Gastrocnemius medialis (tissue), 4 donors: ENCODE data around the gene ADAM12. TPM values are rescaled to one million over a fixed set of nuclear protein-coding genes. Genes with fewer than 3 reads are reported as not detected.

Source experiments
- ATAC-seq, 2 donors: fragments of 150-250 bp; one replicate each; pipeline ENCODE4 v1.9.1; 2016
- DNase-seq, 2 donors: peaks; one replicate each; pipeline ENCODE4 v3.0.0-alpha.2; 2019
- H3K27ac ChIP-seq, 4 donors: fragments of 200-600 bp; sonication (generic); 1 replicate in 1 of 4; 2 replicates in 3 of 4; pipeline ENCODE4 v1.5.1; 2016 to 2018; ENCODE audit warnings: mild to moderate bottlenecking in 2 of 4, moderate library complexity in 1 of 4
- H3K27me3 ChIP-seq, 3 donors: fragments of 200-600 bp; sonication (generic) in 2 of 3; 1 replicate in 1 of 3; 2 replicates in 2 of 3; pipeline versions ENCODE4 v1.5.1 to v1.6.0; 2016 to 2019; ENCODE audit warnings: mild to moderate bottlenecking in 1 of 3, moderate library complexity in 1 of 3
- H3K36me3 ChIP-seq, 2 donors: fragments of 200-600 bp; sonication (generic) in 1 of 2; one replicate each; pipeline ENCODE4 v1.5.1; 2017 to 2018
- H3K4me1 ChIP-seq, 2 donors: fragments of 200-600 bp; sonication (generic) in 1 of 2; one replicate each; pipeline ENCODE4 v1.5.1; 2016 to 2017; ENCODE audit warnings: mild to moderate bottlenecking in 2 of 2
- H3K4me3 ChIP-seq, 4 donors: fragments of 200-600 bp; sonication (generic) in 3 of 4; 1 replicate in 1 of 4; 2 replicates in 3 of 4; pipeline ENCODE4 v1.5.1; 2016 to 2019; ENCODE audit warnings: mild to moderate bottlenecking in 2 of 4
- H3K9me3 ChIP-seq, 3 donors: fragments of 200-600 bp; sonication (generic) in 2 of 3; 1 replicate in 1 of 3; 2 replicates in 2 of 3; pipeline ENCODE4 v1.5.1; 2016 to 2019
- POLR2A ChIP-seq, 2 donors: fragments of 450-650 bp; IDR thresholded peaks; one replicate each; pipeline ENCODE4 v1.6.1; 2017; ENCODE audit warnings: antibody characterized with exemption in 2 of 2, mild to moderate bottlenecking in 2 of 2, moderate library complexity in 2 of 2
- in situ Hi-C, 4 donors: fragments of 200-750 bp; cut with MboI; loops; one replicate each; pipeline versions ENCODE4 v1.15.0 to v1.8.0; 2017; ENCODE audit warnings: low sequenced_read_pairs in 4 of 4
- intact Hi-C: fragments of 100-400 bp; cut with DNase I; formaldehyde crosslinking; loops from one replicate; pipeline ENCODE4 v1.15.1; 2023; ENCODE audit warnings: low total_unique reads
- total RNA-seq, 4 donors: library from RNA; depleted of rRNA; stranded (reverse); fragments of >200 nt; gene quantifications; one replicate each; pipeline versions ENCODE4 v1.1.0 to v1.2.3, GENCODE V29; 2016
- TF ChIP-seq, protein P1 (sequence below), 5 experiments: fragments of 450-650 bp in 3 of 5; fragments of 200-600 bp in 2 of 5; sonication (generic) in 2 of 5; IDR thresholded peaks in 4 of 5; conservative IDR thresholded peaks in 1 of 5; 1 replicate in 4 of 5; 2 replicates in 1 of 5; pipeline ENCODE4 v1.5.1; 2016 to 2019; ENCODE audit warnings: antibody characterized with exemption in 5 of 5, mild to moderate bottlenecking in 3 of 5, moderate library complexity in 3 of 5

The ADAM12 gene
- total RNA-seq, 4 donors from 2014 or later = 0.10 TPM; not detected in 3

DNA sequence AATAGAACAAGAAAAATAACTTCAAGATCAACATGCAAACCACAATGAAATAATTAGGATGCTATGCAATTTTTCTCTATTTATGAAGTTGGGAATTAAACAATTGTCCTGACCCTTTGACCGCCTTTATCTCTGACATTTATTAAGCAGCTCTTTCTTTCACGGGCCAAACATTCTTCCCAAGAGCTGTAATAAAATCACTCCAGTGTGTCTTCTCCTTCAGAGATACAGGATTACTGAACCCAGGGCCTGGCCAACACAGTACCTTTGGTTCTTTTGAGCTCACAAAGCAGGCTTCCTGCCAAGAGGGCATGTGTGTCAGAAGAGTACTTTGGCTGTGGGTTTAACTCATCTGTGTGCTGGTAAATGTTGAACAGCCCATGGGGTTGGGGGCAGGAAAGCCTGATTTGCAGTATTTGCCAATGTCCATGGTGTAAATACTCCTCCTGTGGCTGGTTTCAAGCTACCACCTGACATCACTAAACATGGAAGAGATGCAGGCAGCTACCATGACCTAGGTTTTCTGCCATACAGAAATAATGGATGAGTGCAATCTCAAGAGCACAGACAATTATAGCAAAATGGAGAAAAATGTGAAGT is 370.2 kb downstream of the ADAM12 start:
- H3K4me3 ChIP-seq = no peak overlapping the region

DNA sequence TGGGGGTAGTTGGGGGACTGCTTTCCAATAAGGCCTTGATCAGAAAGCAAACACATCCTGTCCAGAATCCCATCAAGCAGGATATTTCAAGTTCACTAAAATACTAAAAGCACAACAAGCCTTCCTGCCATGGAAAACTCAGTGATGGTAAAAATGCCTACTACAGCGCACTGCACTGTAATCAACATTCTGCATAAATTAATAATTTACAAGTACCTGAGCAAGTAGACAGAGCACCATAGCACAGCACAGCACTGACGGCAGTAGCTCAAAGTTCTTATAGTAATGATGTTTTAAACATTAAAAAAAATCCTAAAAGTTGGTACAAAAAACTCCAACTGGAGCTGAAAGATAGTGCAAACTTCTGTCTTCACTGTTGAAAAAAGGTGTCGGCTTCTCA is 371.4 kb downstream of the ADAM12 start:
- in situ Hi-C loops = no loop called here
- intact Hi-C loops = no loop called here
- no peaks in the 10 kb centered on the region for H3K27me3 ChIP-seq
- no peak overlapping the region for H3K27ac ChIP-seq
- TF ChIP-seq POLR2A (IDR thresholded peaks at IDR 0.05) = no peak
- TF ChIP-seq, protein P1, sequence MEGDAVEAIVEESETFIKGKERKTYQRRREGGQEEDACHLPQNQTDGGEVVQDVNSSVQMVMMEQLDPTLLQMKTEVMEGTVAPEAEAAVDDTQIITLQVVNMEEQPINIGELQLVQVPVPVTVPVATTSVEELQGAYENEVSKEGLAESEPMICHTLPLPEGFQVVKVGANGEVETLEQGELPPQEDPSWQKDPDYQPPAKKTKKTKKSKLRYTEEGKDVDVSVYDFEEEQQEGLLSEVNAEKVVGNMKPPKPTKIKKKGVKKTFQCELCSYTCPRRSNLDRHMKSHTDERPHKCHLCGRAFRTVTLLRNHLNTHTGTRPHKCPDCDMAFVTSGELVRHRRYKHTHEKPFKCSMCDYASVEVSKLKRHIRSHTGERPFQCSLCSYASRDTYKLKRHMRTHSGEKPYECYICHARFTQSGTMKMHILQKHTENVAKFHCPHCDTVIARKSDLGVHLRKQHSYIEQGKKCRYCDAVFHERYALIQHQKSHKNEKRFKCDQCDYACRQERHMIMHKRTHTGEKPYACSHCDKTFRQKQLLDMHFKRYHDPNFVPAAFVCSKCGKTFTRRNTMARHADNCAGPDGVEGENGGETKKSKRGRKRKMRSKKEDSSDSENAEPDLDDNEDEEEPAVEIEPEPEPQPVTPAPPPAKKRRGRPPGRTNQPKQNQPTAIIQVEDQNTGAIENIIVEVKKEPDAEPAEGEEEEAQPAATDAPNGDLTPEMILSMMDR (IDR thresholded peaks at IDR 0.05 in 4 of 5, conservative IDR thresholded peaks at IDR 0.05 in 1 of 5) = no peak
- H3K36me3 ChIP-seq = no peaks in the 10 kb centered on the region
- no peaks in the 10 kb centered on the region for H3K9me3 ChIP-seq
- no peaks in the 10 kb centered on the region for H3K4me1 ChIP-seq
- ATAC-seq (no peak), DNase-seq (no peak)
- no peak overlapping the region for H3K4me3 ChIP-seq

More for the DNA sequence above, 370.2 kb downstream of the ADAM12 start:
- DNase-seq = no peak
- TF ChIP-seq, protein P1 (IDR thresholded peaks at IDR 0.05 in 4 of 5, conservative IDR thresholded peaks at IDR 0.05 in 1 of 5) = no peak
- no peak for TF ChIP-seq POLR2A (IDR thresholded peaks at IDR 0.05)
- Histone ChIP-seq H3K27ac (no peak overlapping the region), H3K36me3 (no peaks in the 10 kb centered on the region), H3K4me1 (no peaks in the 10 kb centered on the region), H3K27me3 (no peaks in the 10 kb centered on the region), H3K9me3 (no peaks in the 10 kb centered on the region)
- in situ Hi-C loops = no loop called here
- intact Hi-C loops = no loop called here
- no peak for ATAC-seq

DNA sequence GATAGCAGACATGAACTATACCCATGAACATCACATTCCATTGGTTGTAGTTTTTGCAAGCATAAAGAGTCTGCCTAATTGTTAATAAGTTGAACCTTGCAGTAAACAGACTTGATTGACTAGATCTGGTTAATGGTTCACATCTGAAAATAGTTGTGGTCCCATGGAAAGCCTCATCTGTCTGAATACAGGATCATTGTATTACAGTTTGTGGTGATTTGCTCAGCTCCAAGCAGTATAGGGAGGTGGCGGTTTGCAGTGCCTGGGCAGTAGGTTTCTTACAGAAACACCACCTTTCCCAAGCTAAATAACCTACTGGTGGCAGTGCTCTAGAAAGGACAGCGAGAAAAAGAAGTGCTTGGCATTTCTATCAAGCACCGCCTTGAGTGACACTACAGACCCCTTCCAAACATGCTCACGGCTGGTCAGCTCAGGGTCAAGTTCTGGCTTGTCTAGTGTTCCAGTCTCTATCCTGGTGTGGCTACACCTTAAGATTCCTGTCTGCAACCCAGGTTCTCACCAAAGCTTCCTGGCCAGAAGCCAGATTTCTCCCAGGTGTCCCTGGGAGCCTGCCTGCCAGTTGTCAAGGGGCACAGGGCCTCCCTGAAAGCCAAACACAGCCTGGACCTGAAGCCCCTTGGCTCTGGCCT is 372.0 kb downstream of the ADAM12 start:
- H3K4me1 ChIP-seq = no peaks in the 10 kb centered on the region
- TF ChIP-seq, protein P1 (IDR thresholded peaks at IDR 0.05 in 4 of 5, conservative IDR thresholded peaks at IDR 0.05 in 1 of 5) = no peak
- TF ChIP-seq POLR2A (IDR thresholded peaks at IDR 0.05) = no peak
- no peak overlapping the region for H3K27ac ChIP-seq
- no peak for ATAC-seq
- H3K36me3 ChIP-seq = no peaks in the 10 kb centered on the region
- no peaks in the 10 kb centered on the region for H3K9me3 ChIP-seq
- no peak overlapping the region for H3K4me3 ChIP-seq
- no peaks in the 10 kb centered on the region for H3K27me3 ChIP-seq
- no peak for DNase-seq
- intact Hi-C loops = no loop called here
- in situ Hi-C loops = no loop called here

DNA sequence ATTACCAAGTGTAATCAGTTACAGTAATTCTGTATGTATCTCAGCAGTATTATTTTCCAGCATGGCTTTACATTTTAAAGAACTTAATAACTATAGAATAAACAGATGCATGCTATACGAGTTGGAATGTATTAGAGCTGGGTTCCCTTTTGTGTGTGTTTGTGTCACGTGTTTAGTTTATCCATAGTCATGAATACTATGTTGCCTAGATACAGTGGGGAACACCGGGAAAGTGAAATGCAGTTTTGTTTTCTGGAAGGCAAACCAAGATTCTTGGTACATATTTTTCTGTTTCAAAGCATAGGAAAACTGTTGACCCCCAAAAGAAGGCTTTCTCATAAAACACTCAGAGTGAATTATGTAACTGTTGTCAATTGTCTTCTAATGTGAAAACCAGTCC is 372.9 kb downstream of the ADAM12 start:
- no peaks in the 10 kb centered on the region for H3K4me1 ChIP-seq
- H3K4me3 ChIP-seq = no peak overlapping the region
- no peak overlapping the region for H3K27ac ChIP-seq
- intact Hi-C loops = no loop called here
- in situ Hi-C loops = no loop called here
- H3K27me3 ChIP-seq = no peaks in the 10 kb centered on the region
- DNase-seq (no peak), ATAC-seq (no peak)
- TF ChIP-seq, protein P1 (IDR thresholded peaks at IDR 0.05 in 4 of 5, conservative IDR thresholded peaks at IDR 0.05 in 1 of 5) = no peak
- no peak for TF ChIP-seq POLR2A (IDR thresholded peaks at IDR 0.05)
- no peaks in the 10 kb centered on the region for H3K36me3 ChIP-seq
- no peaks in the 10 kb centered on the region for H3K9me3 ChIP-seq
